ENCODE results near the gene SLC27A1.

SLC27A1 gene

DNA sequence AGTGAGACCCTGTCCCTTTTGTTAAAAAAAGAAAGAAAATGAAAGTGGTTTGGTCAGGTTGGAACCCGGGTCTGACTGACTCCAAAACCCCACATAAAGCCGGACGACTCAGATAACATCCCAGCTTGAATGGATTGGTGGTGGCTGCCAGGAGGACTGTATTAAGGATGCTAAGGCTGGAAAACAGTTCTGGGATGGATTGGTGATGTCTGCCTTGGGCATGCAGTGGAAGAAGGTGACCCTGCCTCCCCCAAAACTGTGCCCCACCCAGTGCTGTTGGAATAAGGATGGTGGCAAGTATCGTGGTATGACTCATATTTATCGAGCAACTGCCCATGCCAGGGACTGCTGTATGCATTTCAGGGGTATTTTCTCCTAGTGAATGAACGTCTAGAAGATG lies 66.6 kb downstream of the SLC27A1 start:
- no peak overlapping the region for H3K4me3 ChIP-seq (ENCODE audit: low read length)
- H3K4me1 ChIP-seq (ENCODE audit: insufficient read depth, low read length) = no peaks in the 10 kb centered on the region
- peaks cover 21% of the 10 kb centered on the region for H3K27me3 ChIP-seq (ENCODE audit: insufficient read depth, low read length)
- no peaks in the 10 kb centered on the region for H3K36me3 ChIP-seq (ENCODE audit: insufficient read depth, low read depth, low read length)
- no peak overlapping the region for H3K27ac ChIP-seq (ENCODE audit: low read length)
- H3K9me3 ChIP-seq (ENCODE audit: insufficient read depth, low read depth, low read length) = no peaks in the 10 kb centered on the region
- no peak overlapping the region for H3K9ac ChIP-seq (ENCODE audit: low read depth, low read length)

DNA sequence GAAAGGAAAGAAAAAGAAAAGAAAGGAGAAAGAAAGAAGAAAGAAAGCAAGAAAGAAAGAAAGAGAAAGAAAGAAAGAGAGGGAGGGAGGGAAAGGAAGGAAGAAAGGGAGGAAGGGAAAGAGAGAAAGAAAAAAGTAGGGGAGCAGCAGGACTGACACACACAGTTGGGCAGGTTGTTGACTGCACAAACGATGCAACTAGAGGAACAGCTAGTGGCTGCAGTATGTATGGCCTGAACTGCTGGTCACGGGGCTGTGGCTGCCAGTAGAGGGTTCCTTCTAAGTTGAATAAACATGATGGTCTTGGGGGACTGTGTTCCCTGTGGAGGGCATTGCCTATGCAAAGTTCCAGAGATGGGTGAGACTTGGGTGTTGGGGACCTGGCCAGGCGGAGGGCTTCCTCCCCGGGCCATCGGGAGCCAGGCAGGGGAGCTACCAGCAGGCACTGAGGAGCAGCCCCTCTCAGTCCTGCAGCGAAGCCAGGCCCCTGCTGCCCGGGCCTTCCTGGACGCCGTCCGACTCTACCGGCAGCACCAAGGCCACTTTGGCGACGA lies 68.4 kb downstream of the SLC27A1 start:
- Histone ChIP-seq H3K27ac (ENCODE audit: low read length) (no peak overlapping the region), H3K4me3 (ENCODE audit: low read length) (peak overlapping the region; percentile 73), H3K36me3 (ENCODE audit: insufficient read depth, low read depth, low read length) (no peaks in the 10 kb centered on the region), H3K4me1 (ENCODE audit: insufficient read depth, low read length) (no peaks in the 10 kb centered on the region), H3K9ac (ENCODE audit: low read depth, low read length) (no peak overlapping the region), H3K9me3 (ENCODE audit: insufficient read depth, low read depth, low read length) (no peaks in the 10 kb centered on the region), H3K27me3 (ENCODE audit: insufficient read depth, low read length) (peaks cover 21% of the 10 kb centered on the region)

GRCh38 chr19:17539238-17540117 lies 69.2 kb downstream of the SLC27A1 start:
- no peaks in the 10 kb centered on the region for H3K4me1 ChIP-seq (ENCODE audit: insufficient read depth, low read length)
- peak overlapping the region; percentile 61; the same call in 1 of the 2 replicates for H3K9ac ChIP-seq (ENCODE audit: low read depth, low read length)
- peak overlapping the region; percentile 73 for H3K4me3 ChIP-seq (ENCODE audit: low read length)
- H3K36me3 ChIP-seq (ENCODE audit: insufficient read depth, low read depth, low read length) = no peaks in the 10 kb centered on the region
- H3K27me3 ChIP-seq (ENCODE audit: insufficient read depth, low read length) = peaks cover 21% of the 10 kb centered on the region
- H3K9me3 ChIP-seq (ENCODE audit: insufficient read depth, low read depth, low read length) = no peaks in the 10 kb centered on the region
- H3K27ac ChIP-seq (ENCODE audit: low read length) = no peak overlapping the region

DNA sequence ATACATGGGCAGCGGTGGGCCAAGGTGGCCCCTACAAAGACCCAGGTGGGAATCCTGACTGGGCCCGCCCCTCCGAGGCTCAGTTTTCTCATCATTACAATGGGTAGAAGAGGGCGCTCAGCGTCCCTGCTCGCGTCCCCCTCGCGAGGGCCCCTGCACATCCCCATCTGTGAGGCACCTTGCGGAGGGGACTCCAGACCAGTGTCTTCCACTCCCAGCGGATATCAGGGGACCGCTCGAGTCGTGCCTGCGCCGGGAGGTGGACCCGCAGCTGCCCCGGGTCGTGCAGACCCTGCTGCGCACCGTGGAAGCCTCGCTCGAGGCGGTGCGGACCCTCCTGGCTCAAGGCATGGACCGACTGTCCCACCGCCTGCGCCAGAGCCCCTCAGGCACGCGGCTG lies 69.8 kb downstream of the SLC27A1 start:
- H3K9me3 ChIP-seq (ENCODE audit: insufficient read depth, low read depth, low read length) = no peaks in the 10 kb centered on the region
- no peaks in the 10 kb centered on the region for H3K4me1 ChIP-seq (ENCODE audit: insufficient read depth, low read length)
- H3K36me3 ChIP-seq (ENCODE audit: insufficient read depth, low read depth, low read length) = no peaks in the 10 kb centered on the region
- H3K27me3 ChIP-seq (ENCODE audit: insufficient read depth, low read length) = peaks cover 21% of the 10 kb centered on the region
- H3K27ac ChIP-seq (ENCODE audit: low read length) = no peak overlapping the region
- H3K4me3 ChIP-seq (ENCODE audit: low read length) = no peak overlapping the region
- H3K9ac ChIP-seq (ENCODE audit: low read depth, low read length) = no peak overlapping the region

DNA sequence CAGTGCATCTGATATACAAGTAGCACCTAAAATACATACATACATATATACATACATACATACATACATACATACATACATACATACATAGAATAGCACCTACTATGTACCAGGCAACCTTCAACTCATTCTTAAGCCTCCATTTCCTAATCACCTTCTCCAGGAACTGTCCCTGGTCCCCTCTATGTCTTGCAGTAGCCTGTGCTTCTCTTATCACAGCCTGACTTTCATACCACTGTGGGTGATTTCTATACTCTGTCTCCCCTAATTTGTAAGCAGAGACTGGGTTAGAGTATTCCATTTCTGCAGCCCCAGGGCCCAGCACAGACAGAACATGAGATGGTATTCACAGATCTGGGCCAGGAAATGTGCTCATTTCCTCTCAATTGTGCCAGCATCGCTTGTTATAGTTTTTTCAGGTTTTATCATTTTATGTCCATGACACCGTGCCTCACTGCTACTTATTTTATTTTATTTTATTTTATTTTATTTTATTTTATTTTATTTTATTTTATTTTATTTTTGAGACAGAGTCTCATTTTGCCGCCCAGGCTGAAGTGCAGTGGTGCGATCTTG lies 70.9 kb downstream of the SLC27A1 start:
- Histone ChIP-seq H3K27ac (ENCODE audit: low read length) (no peak overlapping the region), H3K27me3 (ENCODE audit: insufficient read depth, low read length) (peaks cover 21% of the 10 kb centered on the region), H3K4me1 (ENCODE audit: insufficient read depth, low read length) (no peaks in the 10 kb centered on the region), H3K36me3 (ENCODE audit: insufficient read depth, low read depth, low read length) (no peaks in the 10 kb centered on the region), H3K9me3 (ENCODE audit: insufficient read depth, low read depth, low read length) (no peaks in the 10 kb centered on the region), H3K4me3 (ENCODE audit: low read length) (no peak overlapping the region), H3K9ac (ENCODE audit: low read depth, low read length) (no peak overlapping the region)

DNA sequence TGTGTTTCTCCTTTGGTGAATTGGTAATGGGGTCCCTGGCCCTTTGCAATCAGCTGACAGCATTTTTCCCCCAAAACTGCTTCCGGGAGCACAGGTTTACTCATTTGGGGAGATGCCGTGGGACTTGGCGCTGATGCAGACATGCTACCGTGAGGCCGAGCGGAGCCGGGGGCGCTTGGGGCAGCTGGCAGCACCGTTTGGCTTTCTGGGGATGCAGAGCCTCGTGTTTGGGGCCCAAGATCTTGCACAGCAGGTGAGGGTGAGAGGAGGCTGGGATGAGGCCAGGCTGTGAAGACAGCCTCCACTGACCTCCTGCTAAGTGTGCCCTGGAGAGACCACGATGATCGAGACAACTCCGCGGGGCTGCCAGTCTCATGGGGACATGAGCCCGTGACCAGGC lies 71.7 kb downstream of the SLC27A1 start:
- Histone ChIP-seq H3K4me1 (ENCODE audit: insufficient read depth, low read length) (no peaks in the 10 kb centered on the region), H3K9ac (ENCODE audit: low read depth, low read length) (no peak overlapping the region), H3K27me3 (ENCODE audit: insufficient read depth, low read length) (peaks cover 21% of the 10 kb centered on the region), H3K9me3 (ENCODE audit: insufficient read depth, low read depth, low read length) (no peaks in the 10 kb centered on the region), H3K36me3 (ENCODE audit: insufficient read depth, low read depth, low read length) (no peaks in the 10 kb centered on the region), H3K4me3 (ENCODE audit: low read length) (no peak overlapping the region), H3K27ac (ENCODE audit: low read length) (no peak overlapping the region)

- H3K27ac ChIP-seq (ENCODE audit: low read length) = no peak overlapping the region
- H3K9ac ChIP-seq (ENCODE audit: low read depth, low read length) = no peak overlapping the region
- no peaks in the 10 kb centered on the region for H3K36me3 ChIP-seq (ENCODE audit: insufficient read depth, low read depth, low read length)
- H3K9me3 ChIP-seq (ENCODE audit: insufficient read depth, low read depth, low read length) = no peaks in the 10 kb centered on the region
- no peak overlapping the region for H3K4me3 ChIP-seq (ENCODE audit: low read length)
- peaks cover 11% of the 10 kb centered on the region for H3K27me3 ChIP-seq (ENCODE audit: insufficient read depth, low read length)
- H3K4me1 ChIP-seq (ENCODE audit: insufficient read depth, low read length) = no peaks in the 10 kb centered on the region
Observed at GRCh38 chr19:17542793-17543582, 72.7 kb downstream of the SLC27A1 start.

DNA sequence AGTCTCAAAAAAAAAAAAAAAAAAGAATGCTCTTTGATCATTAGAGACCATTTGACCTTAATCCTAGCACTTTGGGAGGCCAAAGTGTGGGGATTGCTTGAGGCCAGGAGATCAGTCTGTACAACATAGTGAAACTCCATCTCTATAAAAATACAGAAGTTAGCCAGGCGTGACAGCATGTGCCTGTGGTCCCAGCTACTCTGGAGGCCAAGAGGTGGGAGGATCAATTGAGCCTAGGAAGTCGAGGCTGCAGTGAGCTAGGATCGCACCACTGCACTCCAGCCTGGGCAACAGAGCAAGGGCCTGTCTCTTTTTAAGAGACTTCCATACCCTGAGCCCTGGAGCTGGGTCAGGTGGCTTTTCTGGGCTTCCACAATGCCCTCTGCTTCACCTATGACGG lies 73.7 kb downstream of the SLC27A1 start:
- Histone ChIP-seq H3K4me3 (ENCODE audit: low read length) (no peak overlapping the region), H3K27ac (ENCODE audit: low read length) (no peak overlapping the region), H3K9ac (ENCODE audit: low read depth, low read length) (no peak overlapping the region), H3K9me3 (ENCODE audit: insufficient read depth, low read depth, low read length) (no peaks in the 10 kb centered on the region), H3K4me1 (ENCODE audit: insufficient read depth, low read length) (no peaks in the 10 kb centered on the region), H3K27me3 (ENCODE audit: insufficient read depth, low read length) (peaks cover 1% of the 10 kb centered on the region; the same call in 1 of the 2 replicates), H3K36me3 (ENCODE audit: insufficient read depth, low read depth, low read length) (no peaks in the 10 kb centered on the region)

DNA sequence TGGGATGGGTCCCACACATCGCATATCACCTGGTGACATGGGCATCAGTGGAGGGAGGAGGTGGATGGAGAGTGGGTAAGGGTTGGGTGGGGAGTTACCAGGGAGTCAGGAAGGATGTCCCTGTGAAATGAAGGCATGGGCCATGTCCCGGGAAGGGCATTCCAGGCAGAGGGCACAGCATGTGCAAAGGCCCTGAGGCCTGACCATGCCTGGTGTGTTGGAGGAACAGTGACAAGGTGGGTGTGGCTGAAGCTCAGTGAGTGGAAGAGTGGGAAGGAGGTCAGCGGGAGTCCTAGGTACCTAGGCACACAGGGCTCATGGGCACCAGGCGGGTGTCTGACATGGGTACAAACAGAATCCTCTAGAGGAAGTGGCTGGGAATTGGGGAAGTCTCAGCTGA lies 74.1 kb downstream of the SLC27A1 start:
- H3K36me3 ChIP-seq (ENCODE audit: insufficient read depth, low read depth, low read length) = no peaks in the 10 kb centered on the region

GRCh38 chr19:17548145-17548544 lies 77.8 kb downstream of the SLC27A1 start:
- no peaks in the 10 kb centered on the region for H3K27me3 ChIP-seq (ENCODE audit: insufficient read depth, low read length)
- no peaks in the 10 kb centered on the region for H3K4me1 ChIP-seq (ENCODE audit: insufficient read depth, low read length)
- no peak overlapping the region for H3K27ac ChIP-seq (ENCODE audit: low read length)
- H3K36me3 ChIP-seq (ENCODE audit: insufficient read depth, low read depth, low read length) = no peaks in the 10 kb centered on the region
- no peak overlapping the region for H3K4me3 ChIP-seq (ENCODE audit: low read length)
- no peak overlapping the region for H3K9ac ChIP-seq (ENCODE audit: low read depth, low read length)
- no peaks in the 10 kb centered on the region for H3K9me3 ChIP-seq (ENCODE audit: insufficient read depth, low read depth, low read length)

More for the DNA sequence above, 74.1 kb downstream of the SLC27A1 start:
- Histone ChIP-seq H3K9me3 (ENCODE audit: insufficient read depth, low read depth, low read length) (no peaks in the 10 kb centered on the region), H3K4me1 (ENCODE audit: insufficient read depth, low read length) (no peaks in the 10 kb centered on the region), H3K27ac (ENCODE audit: low read length) (no peak overlapping the region), H3K27me3 (ENCODE audit: insufficient read depth, low read length) (no peaks in the 10 kb centered on the region; the same call in 1 of the 2 replicates), H3K4me3 (ENCODE audit: low read length) (no peak overlapping the region), H3K9ac (ENCODE audit: low read depth, low read length) (no peak overlapping the region)

- H3K4me3 ChIP-seq (ENCODE audit: low read length) = no peak overlapping the region
- no peaks in the 10 kb centered on the region for H3K27me3 ChIP-seq (ENCODE audit: insufficient read depth, low read length)
- no peaks in the 10 kb centered on the region for H3K9me3 ChIP-seq (ENCODE audit: insufficient read depth, low read depth, low read length)
- no peak overlapping the region for H3K9ac ChIP-seq (ENCODE audit: low read depth, low read length)
- H3K27ac ChIP-seq (ENCODE audit: low read length) = no peak overlapping the region
- H3K36me3 ChIP-seq (ENCODE audit: insufficient read depth, low read depth, low read length) = no peaks in the 10 kb centered on the region
- no peaks in the 10 kb centered on the region for H3K4me1 ChIP-seq (ENCODE audit: insufficient read depth, low read length)
Observed at GRCh38 chr19:17549085-17549740, 78.9 kb downstream of the SLC27A1 start.
